ENCODE measurements around the gene PTBP1. TPM values are rescaled to one million over a fixed set of nuclear protein-coding genes. Genes with fewer than 3 reads are reported as not detected.
A peak's percentile ranks its signal among the peaks of the same experiment; 100 is the strongest.

The PTBP1 gene
- total and polyA plus RNA-seq, 9 of the 15 experiments (the other 6 are each of a cell fraction or from before 2014, with no cell fraction given) = 14.0 to 759 (median 234) TPM

DNA sequence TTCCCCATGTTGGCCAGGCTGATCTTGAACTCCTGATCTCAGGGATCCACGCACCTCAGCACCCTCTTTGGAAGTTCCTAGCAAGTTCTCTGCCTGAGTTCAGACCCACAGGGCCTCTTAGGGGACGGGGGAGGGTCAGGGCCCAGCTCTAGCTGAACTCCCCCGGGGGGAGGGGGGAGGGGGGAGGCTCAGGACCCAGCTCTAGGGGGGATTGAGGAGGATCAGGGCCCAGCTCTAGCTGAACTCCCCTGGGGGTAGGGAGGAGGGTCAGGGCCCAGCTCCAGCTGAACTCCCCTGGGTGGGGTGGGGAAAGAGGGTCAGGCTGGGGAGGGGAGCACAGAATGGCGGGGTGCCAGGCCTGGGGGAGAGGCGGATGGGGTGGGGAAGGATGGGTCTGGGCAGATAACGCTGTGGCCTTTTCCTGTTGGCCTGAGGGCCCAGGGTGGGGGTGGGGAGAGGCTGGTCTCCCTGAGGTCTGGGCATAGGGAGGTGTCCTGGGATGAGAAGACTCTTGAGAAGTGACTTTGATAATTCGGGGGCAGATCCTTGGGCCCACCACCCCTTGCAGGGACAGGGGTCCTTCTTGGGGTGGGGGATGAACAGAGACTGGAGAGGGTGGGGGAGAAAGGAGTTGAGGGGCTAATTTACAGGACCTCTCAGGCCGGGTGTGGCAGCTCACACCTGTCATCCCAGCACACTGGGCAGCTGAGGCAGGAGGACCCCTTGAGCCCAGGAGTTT, 5.5 kb upstream of the PTBP1 start (continued):
- TF ChIP-seq SIN3A (IDR thresholded peaks at IDR 0.05; ENCODE audit: borderline replicate concordance in 2 of 2, control insufficient read depth in 1 of 2, low read depth in 2 of 2, low read length in 2 of 2) (0 out of 4 replicates have a peak, but pooled peaks of 1 of the 2 experiments have one; percentile 41), MTA1 (IDR thresholded peaks at IDR 0.05; ENCODE audit: borderline replicate concordance) (no peak), NCOA1 (IDR thresholded peaks at IDR 0.05; ENCODE audit: low read depth) (peak; percentile 44; the same call in 1 of the 2 replicates), ZNF830 (CRISPR knock-in tag; IDR thresholded peaks at IDR 0.05) (no peak), ZC3H11A (IDR thresholded peaks at IDR 0.05; ENCODE audit: low read depth, low read length) (no peak), ZNF143 (CRISPR knock-in tag; IDR thresholded peaks at IDR 0.05) (no peak), HLTF (IDR thresholded peaks at IDR 0.05) (no peak; the same call in 1 of the 2 replicates), MED1 (CRISPR knock-in tag; IDR thresholded peaks at IDR 0.05; ENCODE audit: borderline replicate concordance) (no peak), BACH1 (tag; IDR thresholded peaks at IDR 0.05) (0 out of 2 replicates have a peak, but pooled peaks have one; percentile 39), NR2C1 (IDR thresholded peaks at IDR 0.05) (no peak), NR2C1 (tag; IDR thresholded peaks at IDR 0.05) (no peak), EP300 (IDR thresholded peaks at IDR 0.05; ENCODE audit: low read length) (peak; percentile 87), JUN (IDR thresholded peaks at IDR 0.05; ENCODE audit: borderline replicate concordance, low read depth, low read length) (no peak), JUN (CRISPR knock-in tag; IDR thresholded peaks at IDR 0.05; ENCODE audit: borderline replicate concordance) (no peak), ZNF589 (CRISPR knock-in tag; IDR thresholded peaks at IDR 0.05; ENCODE audit: low read depth) (peak; percentile 64; the same call in 1 of the 2 replicates), TAF7 (tag; IDR thresholded peaks at IDR 0.05) (no peak), ELF1 (tag; IDR thresholded peaks at IDR 0.05) (peak; percentile 44; the same call in 1 of the 2 replicates), CBX3 (IDR thresholded peaks at IDR 0.05; ENCODE audit: borderline replicate concordance in 1 of 2, low read length in 2 of 2) (peak in 1 of 2 experiments; percentile 43; a peak in 1 of 3 replicates)
- TF ChIP-seq, protein P1, sequence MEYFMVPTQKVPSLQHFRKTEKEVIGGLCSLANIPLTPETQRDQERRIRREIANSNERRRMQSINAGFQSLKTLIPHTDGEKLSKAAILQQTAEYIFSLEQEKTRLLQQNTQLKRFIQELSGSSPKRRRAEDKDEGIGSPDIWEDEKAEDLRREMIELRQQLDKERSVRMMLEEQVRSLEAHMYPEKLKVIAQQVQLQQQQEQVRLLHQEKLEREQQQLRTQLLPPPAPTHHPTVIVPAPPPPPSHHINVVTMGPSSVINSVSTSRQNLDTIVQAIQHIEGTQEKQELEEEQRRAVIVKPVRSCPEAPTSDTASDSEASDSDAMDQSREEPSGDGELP (CRISPR knock-in tag; IDR thresholded peaks at IDR 0.05; ENCODE audit: borderline replicate concordance) = peak; percentile 66; the same call in 1 of the 2 replicates
- TF ChIP-seq, protein P2, sequence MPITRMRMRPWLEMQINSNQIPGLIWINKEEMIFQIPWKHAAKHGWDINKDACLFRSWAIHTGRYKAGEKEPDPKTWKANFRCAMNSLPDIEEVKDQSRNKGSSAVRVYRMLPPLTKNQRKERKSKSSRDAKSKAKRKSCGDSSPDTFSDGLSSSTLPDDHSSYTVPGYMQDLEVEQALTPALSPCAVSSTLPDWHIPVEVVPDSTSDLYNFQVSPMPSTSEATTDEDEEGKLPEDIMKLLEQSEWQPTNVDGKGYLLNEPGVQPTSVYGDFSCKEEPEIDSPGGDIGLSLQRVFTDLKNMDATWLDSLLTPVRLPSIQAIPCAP (CRISPR knock-in tag; IDR thresholded peaks at IDR 0.05; ENCODE audit: borderline replicate concordance) = no peak
- TF ChIP-seq, protein P3, sequence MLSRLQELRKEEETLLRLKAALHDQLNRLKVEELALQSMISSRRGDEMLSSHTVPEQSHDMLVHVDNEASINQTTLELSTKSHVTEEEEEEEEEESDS (CRISPR knock-in tag; IDR thresholded peaks at IDR 0.05) = no peak

Measured in K562 (cell line).